Measurements from ENCODE around the gene ZNF195. TPM values are rescaled to one million over a fixed set of nuclear protein-coding genes. Genes with fewer than 3 reads are reported as not detected.

ZNF195 gene
- total and polyA plus RNA-seq, 2 donors (not counting 1 experiment from before 2014, with no cell fraction given): 11.3 to 16.8 TPM

DNA sequence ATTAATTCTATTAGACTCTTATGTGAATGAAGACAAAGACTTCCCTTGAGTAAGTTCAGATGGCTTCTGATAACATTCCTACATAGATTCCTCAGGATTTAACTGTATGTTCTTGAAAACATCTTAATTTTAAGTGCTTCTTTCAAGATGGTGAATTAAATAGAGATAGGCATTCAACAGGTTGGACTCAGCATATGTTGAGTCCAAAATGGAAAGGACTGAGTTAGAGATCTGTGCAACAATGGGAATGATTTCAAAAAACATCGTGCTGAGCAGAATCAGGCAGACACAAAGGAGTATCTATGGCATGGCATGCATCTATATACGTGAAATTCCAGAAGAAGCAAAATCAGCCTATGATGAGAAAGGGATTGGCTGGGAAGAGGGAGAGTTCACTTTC lies 36.2 kb downstream of the ZNF195 start:
- TF ChIP-seq EZH2 (IDR thresholded peaks at IDR 0.05; ENCODE audit: low read length, missing control alignments): no peak
- no peak for DNase-seq (ENCODE audit: low read depth in 2 of 2)
- H2AFZ ChIP-seq (ENCODE audit: low read length): no peak overlapping the region

DNA sequence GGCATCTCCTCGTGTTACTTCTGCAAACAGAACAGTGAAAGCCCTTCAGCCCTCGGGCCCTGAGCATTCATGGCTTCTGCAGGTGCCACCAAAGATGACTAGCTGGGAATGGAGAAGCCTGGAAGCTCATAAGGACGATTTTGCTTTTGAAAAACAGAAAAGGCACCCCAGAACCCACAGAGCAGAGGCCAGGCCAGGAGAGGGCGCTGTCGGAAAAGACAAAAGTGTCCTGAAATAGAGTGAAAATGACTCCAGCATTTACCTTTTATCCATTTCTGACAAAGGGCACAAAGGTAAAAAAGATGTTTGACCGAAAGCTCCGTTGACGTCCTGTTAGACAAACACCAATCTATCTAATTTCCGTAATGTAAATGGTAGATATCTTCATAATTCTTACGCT lies 37.6 kb downstream of the ZNF195 start:
- no peaks in the 10 kb centered on the region for H3K4me1 ChIP-seq (ENCODE audit: control insufficient read depth, extremely low read depth, insufficient read depth, low read length)
- H3K36me3 ChIP-seq (ENCODE audit: control insufficient read depth, insufficient read depth, low read length): no peaks in the 10 kb centered on the region
- H3K4me3 ChIP-seq (replicated peaks in 1 of 4; ENCODE audit: control extremely low read depth in 1 of 4, insufficient read depth in 1 of 4, low read depth in 3 of 4, low read length in 4 of 4): no peak overlapping the region
- no peaks in the 10 kb centered on the region for H3K27me3 ChIP-seq (ENCODE audit: control insufficient read depth, insufficient read depth, low read length)
- H3K79me2 ChIP-seq (ENCODE audit: control insufficient read depth, insufficient read depth, low read length): no peaks in the 10 kb centered on the region
- no peak overlapping the region for H2AFZ ChIP-seq (ENCODE audit: low read length)
- H3K9ac ChIP-seq (ENCODE audit: insufficient read depth, low read length): no peak overlapping the region
- H3K4me2 ChIP-seq (ENCODE audit: extremely low read depth, insufficient read depth, low read length): no peak overlapping the region
- TF ChIP-seq, protein P1, sequence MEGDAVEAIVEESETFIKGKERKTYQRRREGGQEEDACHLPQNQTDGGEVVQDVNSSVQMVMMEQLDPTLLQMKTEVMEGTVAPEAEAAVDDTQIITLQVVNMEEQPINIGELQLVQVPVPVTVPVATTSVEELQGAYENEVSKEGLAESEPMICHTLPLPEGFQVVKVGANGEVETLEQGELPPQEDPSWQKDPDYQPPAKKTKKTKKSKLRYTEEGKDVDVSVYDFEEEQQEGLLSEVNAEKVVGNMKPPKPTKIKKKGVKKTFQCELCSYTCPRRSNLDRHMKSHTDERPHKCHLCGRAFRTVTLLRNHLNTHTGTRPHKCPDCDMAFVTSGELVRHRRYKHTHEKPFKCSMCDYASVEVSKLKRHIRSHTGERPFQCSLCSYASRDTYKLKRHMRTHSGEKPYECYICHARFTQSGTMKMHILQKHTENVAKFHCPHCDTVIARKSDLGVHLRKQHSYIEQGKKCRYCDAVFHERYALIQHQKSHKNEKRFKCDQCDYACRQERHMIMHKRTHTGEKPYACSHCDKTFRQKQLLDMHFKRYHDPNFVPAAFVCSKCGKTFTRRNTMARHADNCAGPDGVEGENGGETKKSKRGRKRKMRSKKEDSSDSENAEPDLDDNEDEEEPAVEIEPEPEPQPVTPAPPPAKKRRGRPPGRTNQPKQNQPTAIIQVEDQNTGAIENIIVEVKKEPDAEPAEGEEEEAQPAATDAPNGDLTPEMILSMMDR (conservative IDR thresholded peaks at IDR 0.05 in 1 of 2, IDR thresholded peaks at IDR 0.05 in 1 of 2; ENCODE audit: low read depth in 1 of 2, low read length in 2 of 2): peak; percentile 61 to 63
- TF ChIP-seq EZH2 (IDR thresholded peaks at IDR 0.05; ENCODE audit: low read length, missing control alignments): no peak
- no peaks in the 10 kb centered on the region for H4K20me1 ChIP-seq (ENCODE audit: control insufficient read depth, extremely low read depth, insufficient read depth, low read length)
- H3K9me3 ChIP-seq (ENCODE audit: control insufficient read depth, insufficient read depth, low read depth, low read length): no peaks in the 10 kb centered on the region
- DNase-seq (ENCODE audit: low read depth in 2 of 2): peak in 1 of 2 donors; percentile 32
- H3K27ac ChIP-seq (ENCODE audit: insufficient read depth, low read length): no peak overlapping the region

More for the DNA sequence above, 36.2 kb downstream of the ZNF195 start:
- Histone ChIP-seq H3K79me2 (ENCODE audit: control insufficient read depth, insufficient read depth, low read length) (no peaks in the 10 kb centered on the region), H4K20me1 (ENCODE audit: control insufficient read depth, extremely low read depth, insufficient read depth, low read length) (no peaks in the 10 kb centered on the region), H3K4me3 (replicated peaks in 1 of 4; ENCODE audit: control extremely low read depth in 1 of 4, insufficient read depth in 1 of 4, low read depth in 3 of 4, low read length in 4 of 4) (no peak overlapping the region), H3K27ac (ENCODE audit: insufficient read depth, low read length) (no peak overlapping the region), H3K27me3 (ENCODE audit: control insufficient read depth, insufficient read depth, low read length) (no peaks in the 10 kb centered on the region), H3K4me1 (ENCODE audit: control insufficient read depth, extremely low read depth, insufficient read depth, low read length) (no peaks in the 10 kb centered on the region), H3K36me3 (ENCODE audit: control insufficient read depth, insufficient read depth, low read length) (no peaks in the 10 kb centered on the region), H3K9me3 (ENCODE audit: control insufficient read depth, insufficient read depth, low read depth, low read length) (no peaks in the 10 kb centered on the region), H3K9ac (ENCODE audit: insufficient read depth, low read length) (no peak overlapping the region), H3K4me2 (ENCODE audit: extremely low read depth, insufficient read depth, low read length) (no peak overlapping the region)

DNA sequence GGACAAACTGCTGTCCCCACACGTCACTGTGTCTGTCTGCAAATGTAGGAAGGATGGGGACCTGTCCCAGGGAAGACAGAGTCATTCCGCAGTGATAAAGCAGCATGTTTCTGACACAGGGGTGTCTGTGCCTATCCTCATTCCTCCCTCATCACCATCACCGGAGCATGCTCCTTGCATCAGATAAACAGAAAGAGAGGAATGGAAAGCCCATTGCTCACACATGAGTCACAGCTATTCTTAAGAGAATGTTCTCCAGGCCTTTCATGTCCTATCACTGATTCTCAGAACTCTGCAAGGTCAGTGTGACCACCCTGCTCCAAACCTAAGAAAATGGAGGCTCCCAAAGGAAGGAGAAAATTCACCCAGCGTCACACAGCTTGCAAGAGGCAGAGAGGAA lies 38.9 kb downstream of the ZNF195 start:
- H3K27ac ChIP-seq (ENCODE audit: insufficient read depth, low read length): no peak overlapping the region
- no peak overlapping the region for H2AFZ ChIP-seq (ENCODE audit: low read length)
- DNase-seq (ENCODE audit: low read depth in 2 of 2): peak; percentile 59 to 94
- H3K4me3 ChIP-seq (replicated peaks in 1 of 4; ENCODE audit: control extremely low read depth in 1 of 4, insufficient read depth in 1 of 4, low read depth in 3 of 4, low read length in 4 of 4): no peak overlapping the region
- H3K9ac ChIP-seq (ENCODE audit: insufficient read depth, low read length): no peak overlapping the region
- no peak overlapping the region for H3K4me2 ChIP-seq (ENCODE audit: extremely low read depth, insufficient read depth, low read length)
- H3K9me3 ChIP-seq (ENCODE audit: control insufficient read depth, insufficient read depth, low read depth, low read length): no peaks in the 10 kb centered on the region
- no peak for TF ChIP-seq EZH2 (IDR thresholded peaks at IDR 0.05; ENCODE audit: low read length, missing control alignments)
- TF ChIP-seq, protein P1 (conservative IDR thresholded peaks at IDR 0.05 in 1 of 2, IDR thresholded peaks at IDR 0.05 in 1 of 2; ENCODE audit: low read depth in 1 of 2, low read length in 2 of 2): no peak
- no peaks in the 10 kb centered on the region for H3K27me3 ChIP-seq (ENCODE audit: control insufficient read depth, insufficient read depth, low read length)
- H3K4me1 ChIP-seq (ENCODE audit: control insufficient read depth, extremely low read depth, insufficient read depth, low read length): no peaks in the 10 kb centered on the region
- H3K79me2 ChIP-seq (ENCODE audit: control insufficient read depth, insufficient read depth, low read length): no peaks in the 10 kb centered on the region
- H3K36me3 ChIP-seq (ENCODE audit: control insufficient read depth, insufficient read depth, low read length): no peaks in the 10 kb centered on the region
- H4K20me1 ChIP-seq (ENCODE audit: control insufficient read depth, extremely low read depth, insufficient read depth, low read length): no peaks in the 10 kb centered on the region

Measured in fibroblast of lung (primary cell).